AG10803 (cell line): ENCODE data around the gene OR52N4.
A peak's percentile ranks its signal among the peaks of the same experiment; 100 is the strongest.

Experiments
- DNase-seq: peaks from one replicate; pipeline ENCODE4 v3.0.0; 2010; ENCODE audit warnings: low read depth
- H3K4me3 ChIP-seq: 2 replicates; pipeline ENCODE4 v1.5.1; 2011; ENCODE audit warnings: mild to moderate bottlenecking, low read length, control low read depth
- CTCF ChIP-seq: conservative IDR thresholded peaks from 2 replicates; pipeline ENCODE4 v1.5.1; 2011; ENCODE audit warnings: mild to moderate bottlenecking, low read length, control low read depth, inconsistent platforms

OR52N4 gene

DNA sequence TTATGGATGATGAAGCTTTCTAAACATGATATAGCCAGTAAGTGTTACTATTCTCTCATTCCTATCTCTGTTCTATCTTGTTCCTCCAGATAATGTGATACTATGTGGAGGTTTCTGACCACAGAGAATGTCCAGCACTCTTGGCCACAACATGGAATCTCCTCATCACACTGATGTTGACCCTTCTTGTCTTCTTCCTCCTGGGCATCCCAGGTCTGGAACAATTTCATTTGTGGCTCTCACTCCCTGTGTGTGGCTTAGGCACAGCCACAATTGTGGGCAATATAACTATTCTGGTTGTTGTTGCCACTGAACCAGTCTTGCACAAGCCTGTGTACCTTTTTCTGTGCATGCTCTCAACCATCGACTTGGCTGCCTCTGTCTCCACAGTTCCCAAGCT, 27.7 kb upstream of the OR52N4 start:
- no peak overlapping the region for H3K4me3 ChIP-seq
- DNase-seq: no peak
- TF ChIP-seq CTCF: no peak

GRCh38 chr11:5727691-5728090, 26.4 kb upstream of the OR52N4 start:
- no peak for TF ChIP-seq CTCF
- H3K4me3 ChIP-seq: no peak overlapping the region
- no peak for DNase-seq

DNA sequence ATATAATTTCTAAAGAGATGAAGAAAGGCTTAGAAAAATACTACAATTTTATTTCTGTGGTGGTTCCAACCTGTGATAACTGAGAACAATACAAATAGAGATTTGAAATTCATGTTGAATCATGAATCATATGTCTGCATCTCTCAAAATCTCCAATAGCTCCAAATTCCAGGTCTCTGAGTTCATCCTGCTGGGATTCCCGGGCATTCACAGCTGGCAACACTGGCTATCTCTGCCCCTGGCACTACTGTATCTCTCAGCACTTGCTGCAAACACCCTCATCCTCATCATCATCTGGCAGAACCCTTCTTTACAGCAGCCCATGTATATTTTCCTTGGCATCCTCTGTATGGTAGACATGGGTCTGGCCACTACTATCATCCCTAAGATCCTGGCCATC, 17.6 kb upstream of the OR52N4 start, which contains the start of gene OR56B1:
Gene OR56B1, plus strand, starts transcription at position 53 of the 400 bp plus-strand sequence. Its CDS starts 69 bp downstream, at position 122.
- TF ChIP-seq CTCF: no peak
- H3K4me3 ChIP-seq: no peak within 1 kb of the TSS
- no peak for DNase-seq

DNA sequence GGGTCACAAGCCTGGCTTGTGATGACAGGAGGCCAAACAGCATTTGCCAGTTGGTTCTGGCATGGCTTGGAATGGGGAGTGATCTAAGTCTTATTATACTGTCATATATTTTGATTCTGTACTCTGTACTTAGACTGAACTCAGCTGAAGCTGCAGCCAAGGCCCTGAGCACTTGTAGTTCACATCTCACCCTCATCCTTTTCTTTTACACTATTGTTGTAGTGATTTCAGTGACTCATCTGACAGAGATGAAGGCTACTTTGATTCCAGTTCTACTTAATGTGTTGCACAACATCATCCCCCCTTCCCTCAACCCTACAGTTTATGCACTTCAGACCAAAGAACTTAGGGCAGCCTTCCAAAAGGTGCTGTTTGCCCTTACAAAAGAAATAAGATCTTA, 17.0 kb upstream of the OR52N4 start:
- peak; percentile 49 for DNase-seq
- no peak for TF ChIP-seq CTCF
- H3K4me3 ChIP-seq: no peak overlapping the region

DNA sequence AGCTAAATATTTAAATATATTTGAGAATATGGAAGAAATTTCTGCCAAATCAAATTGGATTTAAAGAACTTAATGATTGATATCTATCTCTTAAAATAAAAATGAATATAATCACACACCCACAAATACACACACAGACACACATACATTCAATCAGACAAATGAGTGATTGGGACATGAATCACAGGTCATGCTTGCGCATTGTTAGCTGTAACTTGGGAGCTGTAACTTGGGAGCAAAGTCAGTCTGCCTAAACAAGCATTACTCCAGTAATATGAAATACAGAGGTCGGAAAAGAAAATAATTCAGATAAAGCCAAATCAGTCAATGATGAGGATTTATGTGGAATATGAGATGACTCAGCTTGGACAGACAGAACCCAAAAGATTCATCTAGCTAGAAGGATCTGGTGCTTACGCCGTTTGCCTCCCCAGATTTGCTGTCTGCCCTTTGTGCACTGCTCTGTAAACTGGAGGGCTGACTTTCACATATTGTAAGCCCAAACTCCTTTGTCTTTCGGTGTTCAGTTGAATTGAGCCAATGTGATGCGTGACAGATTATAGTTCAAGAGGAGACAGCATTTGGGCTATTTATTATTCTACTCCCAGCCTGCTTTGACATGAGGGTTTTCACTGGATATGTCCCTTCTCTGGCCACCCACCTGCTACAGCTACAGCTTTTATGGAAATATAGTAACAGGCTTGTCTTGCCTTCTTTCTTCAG, 16.2 kb upstream of the OR52N4 start:
- H3K4me3 ChIP-seq: no peak overlapping the region
- TF ChIP-seq CTCF: no peak
- no peak for DNase-seq

GRCh38 chr11:5738431-5738830, 15.6 kb upstream of the OR52N4 start:
- TF ChIP-seq CTCF: no peak
- no peak for DNase-seq
- no peak overlapping the region for H3K4me3 ChIP-seq

DNA sequence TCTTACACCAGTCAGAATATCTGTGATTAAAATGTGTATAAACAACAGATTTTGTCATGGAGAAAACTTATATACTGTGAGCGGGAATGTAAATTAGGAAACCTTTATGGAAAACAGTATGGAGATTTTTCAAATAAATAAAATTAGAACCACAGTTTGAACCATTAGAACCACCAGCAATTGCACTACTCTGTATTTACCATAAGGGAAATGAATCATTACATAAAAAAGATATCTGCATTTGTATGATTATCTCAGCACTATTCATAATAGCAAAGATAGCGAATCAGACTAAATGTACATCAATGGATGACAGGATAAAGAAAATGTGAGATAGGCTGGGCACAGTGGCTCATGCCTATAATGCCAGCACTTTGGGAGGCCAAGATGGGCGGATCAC, 7.4 kb upstream of the OR52N4 start:
- no peak overlapping the region for H3K4me3 ChIP-seq
- no peak for DNase-seq
- TF ChIP-seq CTCF: no peak
